Sigmoid colon (tissue), 4 donors: ENCODE data around the gene ARMC2.

Experiments
- CTCF ChIP-seq, 4 experiments: fragments of 450-650 bp in 3 of 4; fragments of 200-600 bp in 1 of 4; IDR thresholded peaks; one replicate each; pipeline ENCODE4 v1.5.1; 2016 to 2019; ENCODE audit warnings: antibody characterized with exemption in 4 of 4, mild to moderate bottlenecking in 3 of 4, moderate library complexity in 2 of 4
- POLR2AphosphoS5 ChIP-seq, 4 donors: sonication (generic); formaldehyde crosslinking; IDR thresholded peaks; one replicate each; pipeline ENCODE4 v1.6.1; 2017; ENCODE audit warnings: antibody characterized with exemption in 4 of 4

GRCh38 chr6:108883172-108883571 lies 35.0 kb downstream of the ARMC2 start:
- no peak for TF ChIP-seq CTCF (IDR thresholded peaks at IDR 0.05)
- no peak for TF ChIP-seq POLR2AphosphoS5 (IDR thresholded peaks at IDR 0.05)
